Measurements from ENCODE around the gene B4GALT3. TPM values are rescaled to one million over a fixed set of nuclear protein-coding genes. Genes with fewer than 3 reads are reported as not detected.

The B4GALT3 gene
- total and polyA plus RNA-seq, 9 of the 15 experiments (the other 6 are each of a cell fraction or from before 2014, with no cell fraction given), result 31.2 to 103 (median 46.1) TPM

- TF ChIP-seq ARID4B (CRISPR knock-in tag; IDR thresholded peaks at IDR 0.05) (no peak), TAF1 (IDR thresholded peaks at IDR 0.05; ENCODE audit: control insufficient read depth, extremely low read depth, insufficient read depth, low read length, severe bottlenecking) (peak; percentile 8), TRIM25 (IDR thresholded peaks at IDR 0.05; ENCODE audit: borderline replicate concordance) (no peak), ZNF239 (CRISPR knock-in tag; IDR thresholded peaks at IDR 0.05) (0 out of 2 replicates have a peak, but pooled peaks have one; percentile 0), FOSL1 (tag; conservative IDR thresholded peaks at IDR 0.05) (0 out of 2 replicates have a peak, but pooled peaks have one; percentile 15), LCOR (CRISPR knock-in tag; IDR thresholded peaks at IDR 0.05) (no peak), ETV1 (tag; conservative IDR thresholded peaks at IDR 0.05; ENCODE audit: low read depth) (peak; percentile 64), POLR2A (conservative IDR thresholded peaks at IDR 0.05) (peak; percentile 53), SP2 (IDR thresholded peaks at IDR 0.05; ENCODE audit: extremely low read depth, low read depth, low read length, poor library complexity, severe bottlenecking) (no peak), ZNF23 (CRISPR knock-in tag; IDR thresholded peaks at IDR 0.05) (no peak), ZC3H8 (IDR thresholded peaks at IDR 0.05) (no peak), HIVEP1 (CRISPR knock-in tag; IDR thresholded peaks at IDR 0.05) (no peak), IRF2 (CRISPR knock-in tag; IDR thresholded peaks at IDR 0.05) (no peak), SMARCE1 (IDR thresholded peaks at IDR 0.05) (0 out of 2 replicates have a peak, but pooled peaks have one; percentile 36), PTBP1 (IDR thresholded peaks at IDR 0.05; ENCODE audit: low read depth, low read length) (no peak), ZNF347 (CRISPR knock-in tag; IDR thresholded peaks at IDR 0.05; ENCODE audit: low read depth) (no peak), ELF4 (CRISPR knock-in tag; IDR thresholded peaks at IDR 0.05) (0 out of 2 replicates have a peak, but pooled peaks have one; percentile 28), ZNF384 (IDR thresholded peaks at IDR 0.05; ENCODE audit: low read depth, low read length) (no peak), NEUROD1 (IDR thresholded peaks at IDR 0.05; ENCODE audit: borderline replicate concordance, low read depth, low read length, partially characterized antibody) (no peak)
- TF ChIP-seq, protein P1, sequence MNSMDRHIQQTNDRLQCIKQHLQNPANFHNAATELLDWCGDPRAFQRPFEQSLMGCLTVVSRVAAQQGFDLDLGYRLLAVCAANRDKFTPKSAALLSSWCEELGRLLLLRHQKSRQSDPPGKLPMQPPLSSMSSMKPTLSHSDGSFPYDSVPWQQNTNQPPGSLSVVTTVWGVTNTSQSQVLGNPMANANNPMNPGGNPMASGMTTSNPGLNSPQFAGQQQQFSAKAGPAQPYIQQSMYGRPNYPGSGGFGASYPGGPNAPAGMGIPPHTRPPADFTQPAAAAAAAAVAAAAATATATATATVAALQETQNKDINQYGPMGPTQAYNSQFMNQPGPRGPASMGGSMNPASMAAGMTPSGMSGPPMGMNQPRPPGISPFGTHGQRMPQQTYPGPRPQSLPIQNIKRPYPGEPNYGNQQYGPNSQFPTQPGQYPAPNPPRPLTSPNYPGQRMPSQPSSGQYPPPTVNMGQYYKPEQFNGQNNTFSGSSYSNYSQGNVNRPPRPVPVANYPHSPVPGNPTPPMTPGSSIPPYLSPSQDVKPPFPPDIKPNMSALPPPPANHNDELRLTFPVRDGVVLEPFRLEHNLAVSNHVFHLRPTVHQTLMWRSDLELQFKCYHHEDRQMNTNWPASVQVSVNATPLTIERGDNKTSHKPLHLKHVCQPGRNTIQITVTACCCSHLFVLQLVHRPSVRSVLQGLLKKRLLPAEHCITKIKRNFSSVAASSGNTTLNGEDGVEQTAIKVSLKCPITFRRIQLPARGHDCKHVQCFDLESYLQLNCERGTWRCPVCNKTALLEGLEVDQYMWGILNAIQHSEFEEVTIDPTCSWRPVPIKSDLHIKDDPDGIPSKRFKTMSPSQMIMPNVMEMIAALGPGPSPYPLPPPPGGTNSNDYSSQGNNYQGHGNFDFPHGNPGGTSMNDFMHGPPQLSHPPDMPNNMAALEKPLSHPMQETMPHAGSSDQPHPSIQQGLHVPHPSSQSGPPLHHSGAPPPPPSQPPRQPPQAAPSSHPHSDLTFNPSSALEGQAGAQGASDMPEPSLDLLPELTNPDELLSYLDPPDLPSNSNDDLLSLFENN (IDR thresholded peaks at IDR 0.05; ENCODE audit: low read depth in 2 of 2, low read length in 2 of 2), result 0 out of 4 replicates have a peak, but pooled peaks of 1 of the 2 experiments have one; percentile 7
Measured at GRCh38 chr1:161200421-161200991, 23.2 kb upstream of the B4GALT3 start (continued).

Measured in K562 (cell line).